MM.1S (cell line): ENCODE results near the gene FANCG.

Experiments
- DNase-seq: peaks from one replicate; pipeline ENCODE4 v3.0.0-alpha.2; 2015
- H2AFZ ChIP-seq: fragments of 300-600 bp; sonication (generic); 2 replicates; pipeline ENCODE4 v1.6.0; 2016; ENCODE audit warnings: antibody characterized with exemption, low read length
- H3F3A ChIP-seq: fragments of 300-600 bp; sonication (generic); 2 replicates; pipeline ENCODE4 v1.6.1; 2016; ENCODE audit warnings: mild to moderate bottlenecking, antibody characterized with exemption, low read length, moderate library complexity, mixed read lengths; ENCODE audit not compliant: insufficient read depth
- H3K27ac ChIP-seq: fragments of 300-600 bp; sonication (generic); 2 replicates; pipeline ENCODE4 v1.5.1; 2016; ENCODE audit warnings: mild to moderate bottlenecking, low read length
- H3K27me3 ChIP-seq: fragments of 300-600 bp; sonication (generic); replicated peaks from 2 replicates; pipeline ENCODE4 v1.6.0; 2016; ENCODE audit warnings: low read length; ENCODE audit not compliant: insufficient read depth
- H3K36me3 ChIP-seq: fragments of 300-600 bp; sonication (generic); replicated peaks from 2 replicates; pipeline ENCODE4 v1.6.1; 2016; ENCODE audit warnings: mild to moderate bottlenecking, low read length, mixed read lengths; ENCODE audit not compliant: insufficient read depth
- H3K4me1 ChIP-seq: fragments of 300-600 bp; sonication (generic); 2 replicates; pipeline ENCODE4 v1.6.1; 2016; ENCODE audit warnings: low read length, mixed read lengths
- H3K4me2 ChIP-seq: fragments of 300-600 bp; sonication (generic); 2 replicates; pipeline ENCODE4 v1.6.0; 2016; ENCODE audit warnings: low read depth, low read length
- H3K4me3 ChIP-seq: fragments of 300-600 bp; sonication (generic); 2 replicates; pipeline ENCODE4 v1.5.1; 2016; ENCODE audit warnings: low read length, mixed read lengths
- H3K79me2 ChIP-seq: fragments of 300-600 bp; sonication (generic); 2 replicates; pipeline ENCODE4 v1.6.1; 2016; ENCODE audit warnings: mixed run types, low read length, mixed read lengths
- H3K9ac ChIP-seq: fragments of 300-600 bp; sonication (generic); 2 replicates; pipeline ENCODE4 v1.6.1; 2016; ENCODE audit warnings: low read length, mixed read lengths
- H3K9me2 ChIP-seq: fragments of 300-600 bp; sonication (generic); replicated peaks from 2 replicates; pipeline ENCODE4 v1.6.1; 2016; ENCODE audit warnings: mild to moderate bottlenecking, low read length, mixed read lengths; ENCODE audit not compliant: insufficient read depth
- H3K9me3 ChIP-seq: fragments of 300-600 bp; sonication (generic); replicated peaks from 2 replicates; pipeline ENCODE4 v1.6.1; 2016; ENCODE audit warnings: mild to moderate bottlenecking, low read length, mixed read lengths; ENCODE audit not compliant: insufficient read depth
- H4K20me1 ChIP-seq: fragments of 300-600 bp; sonication (generic); 2 replicates; pipeline ENCODE4 v1.6.1; 2016; ENCODE audit warnings: mild to moderate bottlenecking, low read length, moderate library complexity, mixed read lengths; ENCODE audit not compliant: insufficient read depth
- CTCF ChIP-seq: fragments of 300-600 bp; sonication (generic); IDR thresholded peaks from 2 replicates; pipeline ENCODE4 v1.5.1; 2016; ENCODE audit warnings: antibody characterized with exemption, low read length, mixed read lengths
- EZH2 ChIP-seq: fragments of 300-600 bp; sonication (generic); optimal IDR thresholded peaks from 2 replicates; pipeline ENCODE3; 2017; ENCODE audit warnings: low read depth, mild to moderate bottlenecking, antibody characterized with exemption, low read length, mixed read lengths
- EZH2phosphoT487 ChIP-seq: fragments of 300-600 bp; sonication (generic); IDR thresholded peaks from 2 replicates; pipeline ENCODE4 v1.6.1; 2018; ENCODE audit warnings: antibody characterized with exemption, low read length

Gene FANCG

GRCh38 chr9:35029852-35030251 lies 49.9 kb downstream of the FANCG start:
- H3K36me3 ChIP-seq = no peaks in the 10 kb centered on the region
- H2AFZ ChIP-seq = no peak overlapping the region
- no peaks in the 10 kb centered on the region for H3K9me3 ChIP-seq
- H3K9ac ChIP-seq = no peak overlapping the region
- H3K27me3 ChIP-seq = no peaks in the 10 kb centered on the region
- no peaks in the 10 kb centered on the region for H3K79me2 ChIP-seq
- no peaks in the 10 kb centered on the region for H3K9me2 ChIP-seq
- TF ChIP-seq EZH2phosphoT487 (no peak), EZH2 (no peak), CTCF (no peak)
- no peak for DNase-seq
- H3K4me3 ChIP-seq = no peak overlapping the region
- H3K4me2 ChIP-seq = no peak overlapping the region
- peaks cover 12% of the 10 kb centered on the region for H3F3A ChIP-seq
- H4K20me1 ChIP-seq = no peaks in the 10 kb centered on the region
- H3K4me1 ChIP-seq = peaks cover 30% of the 10 kb centered on the region
- H3K27ac ChIP-seq = no peak overlapping the region

GRCh38 chr9:35029241-35029640 lies 50.5 kb downstream of the FANCG start:
- H3K27ac ChIP-seq = no peak overlapping the region
- peaks cover 12% of the 10 kb centered on the region for H3F3A ChIP-seq
- H3K4me1 ChIP-seq = peaks cover 30% of the 10 kb centered on the region
- no peak overlapping the region for H2AFZ ChIP-seq
- H3K9ac ChIP-seq = no peak overlapping the region
- H4K20me1 ChIP-seq = no peaks in the 10 kb centered on the region
- no peaks in the 10 kb centered on the region for H3K9me2 ChIP-seq
- DNase-seq = no peak
- H3K4me2 ChIP-seq = no peak overlapping the region
- H3K27me3 ChIP-seq = no peaks in the 10 kb centered on the region
- no peaks in the 10 kb centered on the region for H3K79me2 ChIP-seq
- no peaks in the 10 kb centered on the region for H3K36me3 ChIP-seq
- H3K4me3 ChIP-seq = no peak overlapping the region
- no peak for TF ChIP-seq CTCF
- TF ChIP-seq EZH2 = no peak
- no peak for TF ChIP-seq EZH2phosphoT487
- no peaks in the 10 kb centered on the region for H3K9me3 ChIP-seq

- Histone ChIP-seq H3K27me3 (no peaks in the 10 kb centered on the region), H3K36me3 (no peaks in the 10 kb centered on the region), H2AFZ (no peak overlapping the region), H3K27ac (peak overlapping the region; percentile 12; the same call in 1 of the 2 replicates), H3K4me1 (peaks cover 36% of the 10 kb centered on the region), H3K4me2 (no peak overlapping the region), H3K9ac (no peak overlapping the region), H4K20me1 (no peaks in the 10 kb centered on the region), H3K9me3 (no peaks in the 10 kb centered on the region), H3F3A (peaks cover 12% of the 10 kb centered on the region), H3K4me3 (no peak overlapping the region), H3K9me2 (no peaks in the 10 kb centered on the region), H3K79me2 (no peaks in the 10 kb centered on the region)
- TF ChIP-seq CTCF (no peak), EZH2 (no peak), EZH2phosphoT487 (no peak)
- no peak for DNase-seq
Observed at GRCh38 chr9:35028341-35028740, 51.4 kb downstream of the FANCG start.
